HTERT RPE-1 (cell line): ENCODE results near the gene PAXX.
"Not testable (repeated sequence)": the region's sequence is repeated elsewhere in the genome, so short reads cannot be mapped to it uniquely, and the experiment has no call there.

Experiments used
- in situ Hi-C: fragments of 300-500 bp; cut with MboI; formaldehyde crosslinking; loops from 4 replicates; pipeline ENCODE4 v1.14.3; 2020; ENCODE audit warnings: low sequenced_read_pairs

PAXX gene

GRCh38 chr9:137000177-137000930 is 8.1 kb downstream of the PAXX start:
- in situ Hi-C loops, result no loop called here

DNA sequence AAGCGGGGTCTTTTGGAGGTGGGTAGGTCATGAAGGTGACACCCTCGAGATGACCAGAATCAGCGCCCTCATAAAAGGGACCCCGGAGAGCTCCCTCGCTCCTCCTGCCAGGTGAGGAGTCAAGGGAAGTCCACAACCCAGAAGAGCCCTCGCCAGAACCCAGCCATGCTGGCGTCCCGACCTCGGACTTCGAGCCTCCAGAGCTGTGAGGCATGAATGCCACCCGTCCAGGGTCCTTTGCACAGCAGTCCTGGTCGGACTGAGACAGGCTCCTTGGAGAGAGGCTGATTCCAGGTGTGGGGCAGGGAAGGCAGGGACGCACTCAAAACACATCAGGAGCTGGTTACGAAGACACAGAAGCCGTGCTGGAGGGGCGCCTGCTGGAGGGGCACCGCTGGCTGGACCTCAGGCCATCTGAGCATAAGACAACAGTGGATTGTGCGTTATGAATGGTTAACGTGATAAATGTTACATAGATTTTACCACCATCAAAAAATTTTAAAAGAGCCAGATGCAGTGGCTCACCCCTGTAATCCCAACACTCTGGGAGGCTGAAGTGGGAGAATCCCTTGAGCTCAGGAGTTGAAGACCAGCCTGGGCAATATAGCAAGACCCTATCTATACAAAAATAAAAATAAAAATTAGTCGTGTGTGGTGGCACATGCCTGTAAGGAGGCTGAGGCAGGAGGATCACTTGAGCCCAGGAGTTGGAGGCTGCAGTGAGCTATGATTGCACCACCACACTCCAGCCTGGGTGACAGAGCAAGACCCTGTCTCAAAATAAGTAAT is 9.8 kb downstream of the PAXX start:
- in situ Hi-C loops, result no loop called here

- in situ Hi-C loops, result no loop called here
Observed at GRCh38 chr9:137002646-137003041, 10.4 kb downstream of the PAXX start.

- in situ Hi-C loops, result not testable (repeated sequence)
Observed at GRCh38 chr9:137004285-137004684, 12.1 kb downstream of the PAXX start.

- in situ Hi-C loops, result no loop called here
Observed at GRCh38 chr9:137006116-137007003, 14.1 kb downstream of the PAXX start.

DNA sequence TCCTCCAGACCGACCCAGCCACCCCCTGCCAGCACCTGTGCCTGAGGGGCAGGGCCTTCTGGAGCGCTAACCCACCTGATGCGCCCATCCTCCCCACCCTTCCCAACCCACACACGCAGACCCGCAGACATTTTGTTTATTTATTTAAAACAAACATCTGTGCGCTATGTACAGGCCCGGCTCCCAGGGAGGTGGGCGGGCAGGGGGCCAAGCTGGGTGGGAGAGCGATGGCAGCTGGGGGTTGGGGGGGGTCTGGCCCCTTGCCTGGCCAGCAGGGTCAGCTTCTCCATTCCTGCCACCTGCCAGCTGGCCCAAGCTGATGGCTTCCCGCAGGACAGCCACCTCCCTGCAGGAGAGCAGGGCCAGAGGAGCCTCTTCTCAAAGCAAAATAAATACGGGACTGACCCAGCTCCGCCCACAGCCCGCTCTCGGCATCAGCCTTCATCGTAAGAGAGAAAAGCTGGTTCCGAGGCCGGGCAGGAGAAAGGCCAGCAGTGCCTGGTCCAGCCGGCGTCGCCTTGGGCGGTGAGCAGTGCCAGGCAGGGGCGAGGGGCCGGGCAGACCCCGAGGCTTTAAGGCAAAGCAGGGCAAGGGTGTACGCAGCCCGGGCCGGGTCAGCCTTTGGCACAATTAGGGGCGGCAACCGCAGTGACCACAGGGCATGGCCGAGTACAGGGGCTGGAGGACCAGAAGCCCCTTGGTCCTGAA is 15.0 kb downstream of the PAXX start:
- in situ Hi-C loops, result no loop called here

- in situ Hi-C loops, result no loop called here
Observed at GRCh38 chr9:137007816-137008270, 15.6 kb downstream of the PAXX start.

DNA sequence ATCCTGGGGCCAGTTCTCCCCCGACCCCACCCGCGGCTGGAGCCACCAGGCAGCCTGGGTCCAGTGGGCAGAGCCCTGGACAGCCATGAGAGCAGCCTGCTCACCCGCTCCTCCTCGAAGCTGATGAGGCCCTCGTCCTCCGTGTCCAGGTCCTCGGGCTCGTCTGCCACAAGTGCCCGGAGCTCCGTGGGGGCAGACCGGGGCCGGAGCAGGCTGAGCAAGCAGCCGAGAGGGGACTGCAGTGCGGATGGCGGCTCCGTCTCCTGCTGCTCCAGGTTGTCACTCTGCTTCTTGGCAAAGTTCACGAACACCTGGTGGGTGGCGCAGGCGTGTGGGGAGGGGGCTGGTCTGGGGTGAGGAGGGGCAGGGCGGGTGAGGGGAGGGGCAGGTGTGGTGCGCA is 16.1 kb downstream of the PAXX start:
- in situ Hi-C loops, result no loop called here

GRCh38 chr9:137009217-137009616 is 17.0 kb downstream of the PAXX start:
- in situ Hi-C loops, result no loop called here

- in situ Hi-C loops, result no loop called here
Observed at GRCh38 chr9:137009938-137010732, 17.9 kb downstream of the PAXX start.

DNA sequence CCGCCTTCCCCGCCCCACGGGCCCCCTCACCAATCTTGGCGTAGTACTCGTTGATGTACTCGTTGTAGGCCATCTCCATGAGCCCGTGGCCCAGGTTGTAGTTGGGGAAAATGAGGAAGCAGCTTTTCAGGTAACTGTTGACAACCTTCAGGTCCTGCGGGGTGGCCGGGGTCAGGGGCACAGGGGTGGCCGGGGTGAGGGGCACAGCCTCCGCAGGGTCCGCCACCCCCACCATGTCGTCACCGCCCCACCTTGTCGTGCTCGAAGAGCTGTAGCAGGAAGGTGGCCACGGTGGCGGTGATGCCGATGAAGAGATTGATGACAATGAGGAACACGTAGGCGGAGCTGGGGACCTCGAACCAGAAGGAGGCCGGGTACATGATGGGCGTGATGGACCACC is 18.9 kb downstream of the PAXX start:
- in situ Hi-C loops, result no loop called here

GRCh38 chr9:137011907-137012675 is 19.9 kb downstream of the PAXX start:
- in situ Hi-C loops, result no loop called here

- in situ Hi-C loops, result no loop called here
Observed at GRCh38 chr9:137012694-137013570, 20.7 kb downstream of the PAXX start.

GRCh38 chr9:137013571-137013940 is 21.3 kb downstream of the PAXX start:
- in situ Hi-C loops, result no loop called here

GRCh38 chr9:137014166-137014565 is 21.9 kb downstream of the PAXX start:
- in situ Hi-C loops, result no loop called here

DNA sequence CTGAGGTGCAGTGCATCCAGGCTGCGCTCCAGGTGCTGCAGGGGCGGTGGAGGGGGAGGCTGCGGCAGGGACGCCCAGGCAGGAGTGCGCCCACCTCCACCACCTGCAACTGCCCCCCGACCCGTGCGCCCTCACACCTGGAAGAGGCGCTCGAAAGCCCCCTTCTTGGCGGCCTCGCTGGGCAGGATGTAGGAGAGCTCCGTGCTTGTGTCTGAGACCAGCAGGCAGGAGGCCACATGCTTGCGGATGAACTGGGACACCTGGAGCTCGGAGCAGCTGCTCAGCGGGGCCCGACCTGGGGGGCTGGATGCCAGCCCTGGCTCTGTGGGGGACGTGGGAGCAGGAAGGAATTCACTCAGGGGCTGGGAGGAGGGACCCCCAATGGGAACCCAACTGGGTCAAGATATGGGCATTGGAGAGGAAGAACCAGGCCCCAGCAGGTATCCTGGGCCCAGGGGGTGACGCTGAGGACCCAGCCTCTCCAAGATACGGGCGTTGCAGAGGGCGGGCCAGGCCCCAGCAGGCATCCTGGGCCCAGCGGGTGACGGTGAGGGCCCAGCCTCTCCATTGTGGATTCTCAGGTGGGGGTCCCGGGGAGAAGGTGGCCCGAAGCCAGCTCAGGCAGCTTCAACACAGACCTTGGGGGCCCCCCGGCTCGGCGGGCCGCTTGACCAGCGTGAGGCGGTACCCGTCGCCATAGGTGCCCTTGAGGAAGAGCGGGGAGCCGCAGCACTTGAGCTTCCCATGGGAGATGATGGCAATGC is 22.7 kb downstream of the PAXX start:
- in situ Hi-C loops, result no loop called here

DNA sequence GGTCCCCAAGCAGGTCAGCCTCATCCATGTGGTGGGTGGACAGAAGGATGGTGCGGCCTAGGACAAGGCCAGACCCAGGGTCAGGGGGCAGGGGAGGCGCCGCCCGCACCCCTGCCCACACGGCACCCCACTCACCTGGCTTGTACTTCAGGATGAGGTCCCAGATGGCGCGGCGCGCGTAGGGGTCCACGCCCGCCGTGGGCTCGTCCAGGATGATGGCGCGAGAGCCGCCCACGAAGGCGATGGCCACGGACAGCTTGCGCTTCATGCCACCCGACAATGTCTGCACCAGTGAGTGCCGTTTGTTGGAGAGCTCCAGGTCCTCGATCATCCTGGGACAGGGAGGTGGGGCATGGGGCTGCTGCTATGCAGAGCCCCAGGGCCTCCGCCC is 23.3 kb downstream of the PAXX start:
- in situ Hi-C loops, result no loop called here
